ENCODE results near the gene TBCD.
"Not testable (repeated sequence)": the region's sequence is repeated elsewhere in the genome, so short reads cannot be mapped to it uniquely, and the experiment has no call there.

TBCD gene

DNA sequence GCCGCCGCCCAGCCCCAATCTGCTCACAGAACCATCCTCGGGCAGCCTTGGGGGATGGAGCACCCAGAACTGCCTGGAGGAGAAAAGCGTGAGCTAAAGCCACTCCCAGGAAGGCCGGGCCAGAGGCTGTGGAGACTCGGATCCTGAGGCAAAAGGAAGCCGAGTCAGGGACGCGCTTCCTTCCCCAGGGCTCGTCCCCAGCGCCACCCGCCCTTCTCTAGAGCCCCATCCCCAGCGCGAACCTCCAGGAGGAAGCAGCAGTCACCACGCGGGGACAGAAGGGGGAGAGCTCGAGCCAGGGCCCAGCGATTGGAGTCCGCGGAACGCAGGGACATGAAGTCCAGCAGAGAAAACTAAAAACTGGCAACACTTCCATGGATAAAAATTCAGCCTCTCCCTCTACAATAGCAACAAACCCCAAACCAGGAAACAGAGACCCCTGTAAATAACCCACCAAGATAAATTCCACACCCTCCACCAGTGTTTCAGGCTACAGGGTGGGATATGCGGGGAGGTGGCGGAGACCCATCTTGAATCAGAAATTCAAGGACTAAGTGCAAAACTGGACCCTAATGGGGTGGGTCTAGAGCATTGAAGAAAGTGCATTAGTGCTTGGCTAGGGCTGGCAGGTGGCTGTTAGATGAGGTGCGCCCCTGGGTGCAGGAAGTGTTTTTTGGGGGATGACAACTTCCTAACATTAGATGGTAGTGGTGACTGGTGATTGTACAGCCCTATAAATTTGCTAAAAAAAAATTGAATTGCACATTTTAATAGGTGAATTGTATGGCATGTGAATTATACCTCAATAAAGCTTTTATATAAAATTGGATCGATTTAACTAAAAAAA, 211.5 kb downstream of the TBCD start:
- H3K36me3 Mint-ChIP-seq (ENCODE audit: low read depth), result peaks cover 8% of the 10 kb centered on the region
- no peaks in the 10 kb centered on the region for H3K27me3 Mint-ChIP-seq (ENCODE audit: low read depth)
- no peak overlapping the region for H3K4me3 Mint-ChIP-seq
- H3K27ac Mint-ChIP-seq, result peak overlapping the region; percentile 31
- peaks cover 7% of the 10 kb centered on the region for H3K4me1 Mint-ChIP-seq (ENCODE audit: low read depth)
- no peaks in the 10 kb centered on the region for H3K9me3 Mint-ChIP-seq

DNA sequence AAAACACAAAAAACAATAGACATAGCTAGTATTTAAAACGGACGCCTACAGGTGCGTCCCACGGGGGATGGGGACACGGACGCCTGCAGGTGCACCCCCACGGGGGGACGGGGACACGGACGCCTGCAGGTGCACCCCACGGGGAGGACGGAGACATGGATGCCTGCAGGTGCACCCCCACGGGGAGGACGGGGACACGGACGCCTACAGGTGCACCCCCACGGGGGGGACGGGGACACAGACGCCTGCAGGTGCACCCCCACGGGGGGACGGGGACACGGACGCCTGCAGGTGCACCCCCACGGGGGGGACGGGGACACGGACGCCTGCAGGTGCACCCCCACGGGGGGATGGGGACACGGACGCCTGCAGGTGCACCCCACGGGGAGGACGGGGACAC, 212.6 kb downstream of the TBCD start:
- not testable (repeated sequence) for H3K36me3 Mint-ChIP-seq (ENCODE audit: low read depth); H3K27ac Mint-ChIP-seq; H3K27me3 Mint-ChIP-seq (ENCODE audit: low read depth); H3K4me3 Mint-ChIP-seq; H3K9me3 Mint-ChIP-seq; H3K4me1 Mint-ChIP-seq (ENCODE audit: low read depth)

DNA sequence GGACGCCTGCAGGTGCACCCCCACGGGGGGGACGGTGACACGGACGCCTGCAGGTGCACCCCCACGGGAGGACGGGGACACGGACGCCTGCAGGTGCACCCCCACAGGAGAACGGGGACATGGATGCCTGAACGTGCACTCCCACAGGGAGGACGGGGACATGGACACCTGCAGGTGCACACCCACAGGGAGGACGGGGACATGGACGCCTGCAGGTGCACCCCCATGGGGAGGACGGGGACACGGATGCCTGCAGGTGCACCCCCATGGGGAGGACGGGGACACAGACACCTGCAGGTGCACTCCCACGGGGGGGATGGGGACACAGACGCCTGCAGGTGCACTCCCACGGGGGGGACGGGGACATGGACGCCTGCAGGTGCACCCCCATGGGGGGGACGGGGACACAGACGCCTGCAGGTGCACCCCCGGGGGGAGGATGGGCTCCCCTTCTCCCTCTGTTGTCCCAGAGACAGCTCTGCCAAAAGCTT, 213.0 kb downstream of the TBCD start:
- H3K27me3 Mint-ChIP-seq (ENCODE audit: low read depth), result no peaks in the 10 kb centered on the region
- no peaks in the 10 kb centered on the region for H3K36me3 Mint-ChIP-seq (ENCODE audit: low read depth)
- no peak overlapping the region for H3K4me3 Mint-ChIP-seq
- H3K27ac Mint-ChIP-seq, result no peak overlapping the region
- H3K9me3 Mint-ChIP-seq, result no peaks in the 10 kb centered on the region
- H3K4me1 Mint-ChIP-seq (ENCODE audit: low read depth), result peaks cover 7% of the 10 kb centered on the region

DNA sequence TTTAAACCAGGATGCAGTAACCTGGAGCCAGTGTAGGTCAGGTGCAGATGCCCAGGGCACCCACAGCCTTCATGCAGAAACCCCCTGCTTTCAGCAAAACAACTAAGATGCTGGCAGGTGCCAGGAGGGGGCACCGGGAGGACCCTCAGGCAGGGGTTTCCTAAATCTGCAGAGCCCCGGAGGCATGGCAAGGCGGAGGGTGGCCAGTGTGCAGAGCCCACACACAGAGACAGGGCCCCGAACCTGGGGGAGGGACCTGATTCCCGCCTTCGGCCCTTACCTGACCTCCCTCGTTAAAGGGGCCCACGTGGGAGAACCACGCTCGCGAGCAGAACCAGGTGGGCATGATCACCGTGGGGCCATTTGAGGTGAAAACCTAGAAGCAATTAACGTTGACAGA, 213.5 kb downstream of the TBCD start:
- Mint-ChIP-seq H3K9me3 (no peaks in the 10 kb centered on the region), H3K36me3 (ENCODE audit: low read depth) (no peaks in the 10 kb centered on the region), H3K4me3 (no peak overlapping the region), H3K27ac (no peak overlapping the region), H3K4me1 (ENCODE audit: low read depth) (peaks cover 7% of the 10 kb centered on the region), H3K27me3 (ENCODE audit: low read depth) (no peaks in the 10 kb centered on the region)

DNA sequence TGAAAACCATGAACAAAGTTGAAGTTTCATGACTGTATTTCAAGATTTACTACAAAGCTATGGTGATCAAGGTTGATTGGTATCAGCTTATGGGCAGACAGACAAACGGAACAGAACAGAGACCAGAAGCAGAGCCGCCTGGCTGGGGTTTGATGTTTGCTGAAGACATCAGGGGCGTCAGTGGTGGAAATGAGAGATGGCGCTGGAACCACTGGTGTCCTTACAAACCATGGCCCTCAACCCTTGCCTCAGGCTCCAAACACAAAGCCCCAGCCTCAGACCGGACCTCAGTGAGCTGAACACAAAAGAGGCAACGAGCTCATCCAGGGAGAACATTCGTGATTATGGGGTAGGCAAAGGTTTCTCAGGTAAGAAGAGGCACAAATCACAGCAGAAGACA, 214.6 kb downstream of the TBCD start:
- Mint-ChIP-seq H3K27ac (no peak overlapping the region), H3K27me3 (ENCODE audit: low read depth) (no peaks in the 10 kb centered on the region), H3K36me3 (ENCODE audit: low read depth) (no peaks in the 10 kb centered on the region), H3K4me1 (ENCODE audit: low read depth) (peaks cover 9% of the 10 kb centered on the region), H3K9me3 (no peaks in the 10 kb centered on the region), H3K4me3 (no peak overlapping the region)

DNA sequence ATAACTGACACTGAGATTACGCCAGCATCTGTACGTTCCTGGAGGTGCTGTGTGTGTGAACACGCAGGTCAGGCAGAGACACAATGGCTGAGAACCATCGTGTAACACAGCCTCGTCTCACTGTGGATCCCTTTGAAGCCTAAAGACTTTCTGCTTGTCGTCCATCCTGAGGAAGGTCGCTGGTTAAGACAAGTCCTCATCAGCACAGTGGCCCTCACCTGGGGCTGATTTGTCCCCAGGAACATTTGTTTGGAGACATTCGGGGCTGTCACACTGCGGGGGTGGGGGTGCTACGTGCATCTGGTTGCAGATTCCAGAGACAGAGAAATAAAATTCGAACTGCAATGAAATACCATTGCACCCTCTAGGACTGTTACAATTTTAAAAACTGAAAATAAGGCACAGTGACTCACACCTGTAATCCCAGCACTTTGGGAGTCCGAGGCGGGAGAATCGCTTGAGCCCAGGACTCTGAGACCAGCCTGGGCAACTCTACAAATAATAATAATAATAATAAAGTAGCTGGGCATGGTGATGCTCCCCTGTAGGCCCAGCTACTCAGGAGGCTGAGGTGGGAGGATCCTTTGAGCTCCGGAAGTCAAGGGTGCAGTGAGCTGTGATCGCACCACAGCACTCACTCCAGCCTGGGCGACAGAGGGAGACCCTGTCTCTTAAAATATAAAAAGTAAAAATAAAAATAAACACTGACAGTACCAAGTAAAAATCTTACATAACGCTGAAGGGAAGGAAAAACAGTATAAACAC, 215.6 kb downstream of the TBCD start:
- no peak overlapping the region for H3K4me3 Mint-ChIP-seq
- H3K9me3 Mint-ChIP-seq, result no peaks in the 10 kb centered on the region
- no peaks in the 10 kb centered on the region for H3K27me3 Mint-ChIP-seq (ENCODE audit: low read depth)
- peaks cover 9% of the 10 kb centered on the region for H3K4me1 Mint-ChIP-seq (ENCODE audit: low read depth)
- no peaks in the 10 kb centered on the region for H3K36me3 Mint-ChIP-seq (ENCODE audit: low read depth)
- no peak overlapping the region for H3K27ac Mint-ChIP-seq

DNA sequence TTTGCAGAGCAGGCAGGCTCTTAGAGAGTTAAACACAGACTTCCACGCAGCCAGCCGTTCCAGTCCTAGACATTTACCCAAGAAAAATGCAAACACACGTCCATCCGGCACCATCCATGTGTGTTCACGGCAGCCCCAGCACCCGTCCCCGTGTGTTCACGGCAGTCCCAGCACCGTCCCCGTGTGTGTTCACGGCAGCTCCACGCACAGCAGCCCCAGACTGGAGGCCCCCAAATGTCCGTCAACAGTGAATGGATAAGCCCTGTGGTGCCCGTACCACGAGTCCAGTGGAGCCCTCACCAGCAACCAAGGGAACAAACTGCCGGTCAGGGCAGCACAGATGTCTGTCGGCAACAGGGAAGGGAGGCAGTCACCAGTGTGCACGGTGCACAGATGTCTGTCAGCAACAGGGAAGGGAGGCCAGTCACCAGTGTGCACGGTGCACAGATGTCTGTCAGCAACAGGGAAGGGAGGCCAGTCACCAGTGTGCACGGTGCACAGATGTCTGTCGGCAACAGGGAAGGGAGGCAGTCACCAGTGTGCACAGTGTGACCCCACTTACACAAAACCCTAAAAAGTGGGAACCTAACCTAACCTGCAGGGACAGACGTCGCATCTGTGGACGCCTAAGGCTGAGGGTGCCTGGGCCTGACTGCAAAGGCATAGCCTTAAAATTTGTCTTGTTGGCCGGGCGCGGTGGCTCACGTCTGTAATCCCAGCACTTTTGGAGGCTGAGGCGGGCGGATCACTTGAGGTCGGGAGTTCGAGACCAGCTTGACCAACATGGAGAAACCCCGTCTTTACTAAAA, 216.4 kb downstream of the TBCD start:
- H3K4me1 Mint-ChIP-seq (ENCODE audit: low read depth); H3K4me3 Mint-ChIP-seq; H3K36me3 Mint-ChIP-seq (ENCODE audit: low read depth); H3K27me3 Mint-ChIP-seq (ENCODE audit: low read depth); H3K27ac Mint-ChIP-seq; H3K9me3 Mint-ChIP-seq: not testable (repeated sequence)

DNA sequence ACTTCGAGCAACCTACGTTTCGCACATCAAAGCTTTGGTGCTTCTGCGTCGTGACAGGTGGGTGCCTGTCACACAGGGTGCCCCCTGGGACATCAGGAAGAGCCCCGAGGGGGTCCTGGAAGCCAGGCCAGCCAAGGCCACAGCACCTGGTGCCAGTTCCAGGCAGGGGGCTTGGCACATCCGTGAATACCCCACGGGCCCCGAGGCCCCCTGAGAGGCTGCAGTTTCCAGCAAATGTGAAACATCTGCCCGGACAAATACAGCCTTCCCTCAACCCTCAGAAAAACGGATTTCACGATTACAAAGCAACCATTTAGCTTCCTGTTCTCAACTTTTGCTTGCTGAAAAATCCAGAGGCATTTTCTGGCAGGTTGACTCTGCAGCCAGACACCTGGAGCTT, 218.2 kb downstream of the TBCD start:
- Mint-ChIP-seq H3K27ac (no peak overlapping the region), H3K36me3 (ENCODE audit: low read depth) (no peaks in the 10 kb centered on the region), H3K9me3 (no peaks in the 10 kb centered on the region), H3K4me1 (ENCODE audit: low read depth) (peaks cover 3% of the 10 kb centered on the region), H3K27me3 (ENCODE audit: low read depth) (no peaks in the 10 kb centered on the region), H3K4me3 (no peak overlapping the region)

DNA sequence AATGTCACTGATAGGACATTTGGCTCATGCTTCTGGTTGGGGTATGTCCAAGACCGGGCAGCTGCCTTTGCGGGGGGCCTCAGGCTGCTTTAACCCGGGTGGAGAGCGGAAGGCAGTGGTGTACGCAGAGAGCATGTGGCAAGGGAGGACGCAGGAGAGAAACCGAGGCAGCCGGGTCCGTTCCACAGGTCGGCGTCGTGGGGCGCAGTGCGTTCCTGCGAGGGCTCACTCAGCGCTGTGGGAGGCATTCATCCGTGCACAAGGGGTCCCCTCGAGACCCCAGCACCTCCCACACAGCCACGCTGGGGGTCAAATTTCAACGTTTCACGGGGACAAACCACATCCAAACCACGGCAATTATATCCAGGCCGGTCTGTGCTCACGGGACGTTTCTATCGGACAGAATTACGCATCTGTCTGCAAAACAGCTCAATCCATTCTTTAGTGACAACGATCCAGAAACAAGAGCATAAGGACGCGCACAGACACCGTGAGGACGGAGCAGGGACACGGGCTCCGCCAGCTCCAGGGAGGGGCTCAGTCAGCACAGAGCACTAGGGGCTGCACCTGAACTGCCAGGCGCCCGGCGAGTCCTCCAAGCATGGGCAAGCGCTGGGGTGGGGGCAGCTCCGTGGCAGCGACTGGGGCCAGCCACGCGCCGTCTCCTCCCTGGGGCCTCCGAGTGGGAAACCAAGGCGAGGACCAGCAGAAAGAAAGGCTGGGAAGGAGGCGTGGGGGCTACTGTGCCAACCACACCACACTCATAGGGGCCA, 219.1 kb downstream of the TBCD start:
- Mint-ChIP-seq H3K4me3 (no peak overlapping the region), H3K36me3 (ENCODE audit: low read depth) (no peaks in the 10 kb centered on the region), H3K4me1 (ENCODE audit: low read depth) (peaks cover 3% of the 10 kb centered on the region), H3K27ac (no peak overlapping the region), H3K27me3 (ENCODE audit: low read depth) (no peaks in the 10 kb centered on the region), H3K9me3 (no peaks in the 10 kb centered on the region)

DNA sequence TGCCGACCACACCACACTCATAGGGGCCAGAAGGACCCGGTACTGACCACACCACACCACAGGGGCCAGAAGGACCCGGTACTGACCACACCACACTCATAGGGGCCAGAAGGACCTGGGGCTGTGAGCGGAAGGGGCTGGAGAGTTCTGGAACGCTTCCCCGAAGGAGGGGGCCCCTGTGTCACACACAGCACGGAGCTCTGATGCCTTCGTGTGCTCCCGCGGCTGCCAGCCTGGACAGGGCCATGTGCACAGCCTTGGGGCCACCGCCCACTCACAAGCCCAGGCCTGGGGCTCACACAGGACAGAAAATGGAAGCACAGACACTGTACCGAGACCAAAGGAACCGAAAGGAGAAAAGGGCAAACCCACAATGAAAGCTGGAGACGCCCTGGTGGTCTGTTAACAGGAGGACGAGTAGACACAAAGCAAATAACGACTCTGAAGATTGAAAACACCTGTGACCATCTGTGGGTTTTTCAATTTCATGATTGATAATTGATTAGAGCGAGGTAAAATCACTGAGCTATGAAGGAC, 221.0 kb downstream of the TBCD start:
- Mint-ChIP-seq H3K27ac (no peak overlapping the region), H3K27me3 (ENCODE audit: low read depth) (no peaks in the 10 kb centered on the region), H3K36me3 (ENCODE audit: low read depth) (no peaks in the 10 kb centered on the region), H3K4me1 (ENCODE audit: low read depth) (peaks cover 3% of the 10 kb centered on the region), H3K4me3 (no peak overlapping the region), H3K9me3 (no peaks in the 10 kb centered on the region)

DNA sequence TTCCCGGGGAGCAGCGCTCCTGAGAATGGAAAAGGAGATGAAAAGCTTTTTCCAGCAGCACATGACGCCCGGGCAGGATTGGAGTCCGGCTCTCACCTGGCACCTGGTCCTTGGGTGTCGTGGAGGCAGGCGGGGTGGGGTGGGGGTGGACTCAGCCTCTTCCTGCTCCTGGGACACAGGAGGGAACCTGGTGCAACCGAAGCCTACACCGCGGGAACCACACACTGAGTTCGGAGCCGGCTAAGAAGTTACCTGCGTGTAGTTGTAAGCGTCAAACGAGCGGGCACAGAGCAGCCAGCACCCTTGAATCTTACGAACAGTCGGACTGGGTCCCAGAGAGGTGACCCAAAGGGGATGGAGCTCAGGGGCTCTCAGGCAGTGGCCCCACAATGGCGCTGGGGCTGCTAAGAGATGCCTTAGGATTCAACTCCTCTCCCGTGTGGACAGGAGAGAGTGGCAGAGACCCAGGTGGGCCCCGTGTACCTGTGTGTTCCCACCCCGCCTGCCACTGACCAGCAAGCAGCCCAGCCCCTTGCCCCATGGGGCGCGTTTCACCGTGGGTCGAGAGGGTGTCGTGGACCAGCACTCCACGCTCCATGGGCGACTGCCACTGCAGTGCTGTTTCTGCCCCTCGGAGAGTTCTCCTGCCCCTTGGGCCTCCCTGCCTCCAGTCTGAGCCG, 221.7 kb downstream of the TBCD start:
- peaks cover 9% of the 10 kb centered on the region for H3K4me1 Mint-ChIP-seq (ENCODE audit: low read depth)
- H3K36me3 Mint-ChIP-seq (ENCODE audit: low read depth), result no peaks in the 10 kb centered on the region
- H3K9me3 Mint-ChIP-seq, result no peaks in the 10 kb centered on the region
- H3K4me3 Mint-ChIP-seq, result no peak overlapping the region
- H3K27ac Mint-ChIP-seq, result no peak overlapping the region
- H3K27me3 Mint-ChIP-seq (ENCODE audit: low read depth), result no peaks in the 10 kb centered on the region

DNA sequence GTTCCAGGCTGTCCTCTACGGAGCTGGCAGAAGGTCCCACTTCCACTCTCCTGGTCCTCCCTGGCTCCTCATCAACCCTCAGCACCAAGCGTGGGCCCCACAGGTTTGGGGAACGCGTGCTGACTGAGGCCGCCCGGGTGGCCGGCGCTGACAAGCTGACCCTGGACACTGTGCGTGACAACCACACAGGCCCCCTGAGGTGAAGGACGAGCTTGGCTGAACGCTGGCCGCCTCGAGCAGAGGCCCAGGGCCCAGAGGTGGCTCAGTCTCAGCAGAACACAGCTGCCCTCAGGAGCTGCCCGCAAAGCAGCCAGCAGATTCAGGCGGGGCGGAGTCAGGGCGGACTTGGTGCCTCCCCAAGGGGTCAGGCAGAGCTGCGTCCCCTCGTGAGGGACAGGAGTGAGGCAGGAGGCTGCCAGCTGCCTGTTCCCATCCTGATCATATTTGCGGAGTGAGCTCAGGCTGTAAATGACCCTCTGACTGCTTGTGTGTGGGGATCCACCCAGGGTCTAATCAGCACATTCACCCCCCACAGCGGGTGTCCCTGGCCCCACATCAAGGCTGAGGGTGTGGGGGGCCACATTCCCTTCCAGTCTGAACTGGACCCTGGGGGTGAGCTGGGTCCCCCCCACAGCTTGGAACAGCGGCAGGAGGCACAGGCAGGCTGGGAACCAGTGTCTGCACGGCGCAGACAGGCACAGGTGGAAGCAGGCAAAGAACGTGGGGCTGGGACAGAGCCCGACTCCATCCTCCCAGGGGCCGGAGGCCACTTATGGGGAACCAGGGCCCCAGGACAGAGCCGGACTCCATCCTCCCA, 222.5 kb downstream of the TBCD start:
- Mint-ChIP-seq H3K4me3 (no peak overlapping the region), H3K4me1 (ENCODE audit: low read depth) (peaks cover 17% of the 10 kb centered on the region), H3K9me3 (no peaks in the 10 kb centered on the region), H3K36me3 (ENCODE audit: low read depth) (no peaks in the 10 kb centered on the region), H3K27ac (no peak overlapping the region), H3K27me3 (ENCODE audit: low read depth) (no peaks in the 10 kb centered on the region)

DNA sequence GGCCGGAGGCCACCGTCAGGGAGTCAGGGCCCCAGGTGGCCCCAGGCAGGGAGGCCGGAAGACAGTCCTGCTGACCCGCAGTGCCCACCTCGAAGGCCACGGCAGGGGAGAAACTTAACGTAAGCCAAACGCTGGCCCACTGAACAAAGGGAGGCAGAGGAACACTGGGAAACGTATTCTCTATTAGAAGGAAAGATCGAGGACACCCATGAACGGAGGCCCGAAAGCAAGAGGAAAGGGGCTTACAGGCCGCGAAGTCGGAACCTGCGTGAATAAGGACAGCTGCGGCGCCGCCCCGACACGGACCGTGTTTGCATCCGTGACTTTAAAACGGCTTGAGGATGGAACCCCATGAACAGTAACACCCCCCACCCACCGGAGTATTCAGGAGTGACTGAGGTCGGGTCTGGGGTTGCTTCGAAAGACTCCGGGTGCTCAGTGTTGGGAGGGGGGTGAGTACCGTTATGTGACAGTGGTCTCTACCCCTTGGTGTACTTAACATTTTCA, 225.2 kb downstream of the TBCD start:
- Mint-ChIP-seq H3K4me3 (no peak overlapping the region), H3K27me3 (ENCODE audit: low read depth) (no peaks in the 10 kb centered on the region), H3K9me3 (no peaks in the 10 kb centered on the region), H3K4me1 (ENCODE audit: low read depth) (peaks cover 26% of the 10 kb centered on the region), H3K27ac (no peak overlapping the region), H3K36me3 (ENCODE audit: low read depth) (peaks cover 3% of the 10 kb centered on the region)
